ENCODE results near the gene TRNP1.

- TF ChIP-seq POLR2A (IDR thresholded peaks at IDR 0.05) = no peak
- no peak for TF ChIP-seq CTCF (IDR thresholded peaks at IDR 0.05)
Measured at GRCh38 chr1:27011976-27012563, 18.6 kb downstream of the TRNP1 start.

Measured in thyroid gland (tissue), 4 donors.